ENCODE data around the gene RAX.

The RAX gene

DNA sequence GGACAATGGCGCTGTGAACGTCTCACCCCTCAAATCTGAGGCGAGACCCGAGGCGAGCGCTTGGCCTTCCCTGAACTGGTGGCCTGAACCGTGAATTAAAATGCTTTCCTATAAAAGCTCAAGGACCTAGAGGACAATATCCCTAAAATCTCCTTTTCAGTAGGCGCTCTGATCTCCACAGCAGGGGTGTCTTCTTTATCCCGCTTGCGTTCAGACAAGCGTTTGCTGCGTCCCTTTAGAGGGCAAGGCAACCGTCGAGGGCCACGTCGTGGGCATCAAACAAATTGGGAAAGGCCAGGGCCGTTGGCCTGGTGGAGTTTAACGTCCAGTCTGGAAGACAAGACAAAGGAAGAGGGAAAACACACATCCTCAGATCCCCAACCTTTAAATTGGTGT lies 1.3 kb upstream of the RAX start:
- no peak overlapping the region for H4K8ac ChIP-seq (ENCODE audit: low read depth, low read length)
- peak overlapping the region; percentile 96 for H3K4me2 ChIP-seq (ENCODE audit: insufficient read depth, low read length, poor library complexity, severe bottlenecking)
- no peak for DNase-seq (ENCODE audit: low spot score)
- no peak overlapping the region for H2BK15ac ChIP-seq (ENCODE audit: low read length)
- H3K9ac ChIP-seq (ENCODE audit: low read depth, low read length, poor library complexity) = no peak overlapping the region
- H3K18ac ChIP-seq (ENCODE audit: low read length) = peak overlapping the region; percentile 98
- H3K14ac ChIP-seq (ENCODE audit: low read length) = no peak overlapping the region
- H3K23ac ChIP-seq (ENCODE audit: low read depth, low read length, poor library complexity) = no peak overlapping the region
- peaks cover 0 to 24% of the 10 kb centered on the region in 2 donors for H3K4me1 ChIP-seq (ENCODE audit: control insufficient read depth in 2 of 2, insufficient read depth in 1 of 2, low read depth in 1 of 2, low read length in 2 of 2)
- H2AFZ ChIP-seq (ENCODE audit: low read length) = no peak overlapping the region
- H3K27me3 ChIP-seq (ENCODE audit: control insufficient read depth in 3 of 3, insufficient read depth in 3 of 3, low read depth in 1 of 3, low read length in 3 of 3) = peaks cover 0 to 100% (median 0%) of the 10 kb centered on the region in 3 experiments
- H3K4ac ChIP-seq (ENCODE audit: low read length) = no peak overlapping the region
- H2AK5ac ChIP-seq (ENCODE audit: low read depth, low read length) = no peak overlapping the region
- no peak overlapping the region for H2BK12ac ChIP-seq (ENCODE audit: low read length)
- H3K36me3 ChIP-seq (replicated peaks in 1 of 2; ENCODE audit: control insufficient read depth in 2 of 2, insufficient read depth in 2 of 2, low read length in 2 of 2) = peaks cover 0 to 2% of the 10 kb centered on the region in 2 donors
- no CpG with 5 or more reads among the region's 18 CpGs for WGBS, 2 donors (ENCODE audit: extremely low coverage in 2 of 2, insufficient read length in 2 of 2, insufficient replicate concordance in 1 of 2)
- no peak overlapping the region for H3K27ac ChIP-seq (replicated peaks; ENCODE audit: low read length)
- peak overlapping the region; percentile 92 for H2BK120ac ChIP-seq (ENCODE audit: low read depth, low read length)
- H3K9me3 ChIP-seq (replicated peaks in 1 of 2; ENCODE audit: control insufficient read depth in 2 of 2, insufficient read depth in 1 of 2, low read depth in 1 of 2, low read length in 2 of 2) = no peaks in the 10 kb centered on the region
- peak overlapping the region in 1 of 2 donors; percentile 86 for H3K4me3 ChIP-seq (ENCODE audit: low read length in 2 of 2)
- H4K91ac ChIP-seq (ENCODE audit: low read depth, low read length, poor library complexity) = no peak overlapping the region
- H2BK5ac ChIP-seq (ENCODE audit: low read length) = peak overlapping the region; percentile 62
- no peaks in the 10 kb centered on the region for H3K79me1 ChIP-seq (ENCODE audit: low read depth, low read length)

DNA sequence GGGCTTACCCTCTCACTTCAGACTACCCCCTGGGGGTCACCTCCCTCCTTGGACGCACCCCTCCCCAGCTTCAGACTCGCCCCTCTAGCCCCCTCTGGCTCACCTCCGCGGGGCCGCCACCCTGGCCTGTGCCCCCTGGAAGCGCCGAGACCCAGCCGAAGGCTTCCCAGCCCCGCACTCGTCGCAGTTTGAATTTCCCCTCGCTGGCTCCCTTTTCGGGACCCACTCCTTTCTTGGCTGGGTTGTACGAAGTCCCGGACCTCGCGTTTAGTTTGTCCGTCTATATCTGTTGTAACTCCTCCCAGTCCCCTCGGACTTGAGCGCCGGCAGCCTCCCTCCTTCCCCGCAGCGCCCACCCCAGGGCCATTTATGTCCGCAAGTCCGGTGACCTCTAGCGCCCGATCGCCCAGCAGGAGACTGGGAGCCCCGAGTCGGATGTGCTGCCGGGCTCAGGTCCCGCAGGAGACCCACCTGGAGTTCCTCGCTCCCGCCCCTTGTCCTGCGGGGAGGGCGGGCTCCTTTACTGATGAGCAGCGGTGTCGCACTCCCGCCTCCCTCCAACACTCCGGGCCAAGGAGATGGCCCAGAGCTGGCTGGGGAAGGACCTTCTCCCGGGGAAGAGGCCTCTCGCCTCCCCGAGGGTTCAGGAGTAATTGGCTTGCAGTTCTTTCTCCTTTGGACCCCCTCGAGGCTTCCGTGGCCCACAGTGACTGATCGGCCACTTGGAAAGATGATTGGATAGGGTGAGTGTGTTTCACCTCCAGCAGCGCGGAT lies 692 bp upstream of the RAX start:
- Histone ChIP-seq H3K4me1 (ENCODE audit: control insufficient read depth in 2 of 2, insufficient read depth in 1 of 2, low read depth in 1 of 2, low read length in 2 of 2) (peaks cover 0 to 22% of the 10 kb centered on the region in 2 donors), H4K91ac (ENCODE audit: low read depth, low read length, poor library complexity) (no peak overlapping the region), H3K27ac (replicated peaks; ENCODE audit: low read length) (no peak overlapping the region), H3K23ac (ENCODE audit: low read depth, low read length, poor library complexity) (peak overlapping the region; percentile 55), H2BK120ac (ENCODE audit: low read depth, low read length) (peak overlapping the region; percentile 92), H3K79me1 (ENCODE audit: low read depth, low read length) (no peaks in the 10 kb centered on the region), H3K4ac (ENCODE audit: low read length) (peak overlapping the region; percentile 62), H2AK5ac (ENCODE audit: low read depth, low read length) (peak overlapping the region; percentile 77), H3K4me2 (ENCODE audit: insufficient read depth, low read length, poor library complexity, severe bottlenecking) (peak overlapping the region; percentile 96), H3K27me3 (ENCODE audit: control insufficient read depth in 3 of 3, insufficient read depth in 3 of 3, low read depth in 1 of 3, low read length in 3 of 3) (peaks cover 0 to 98% (median 0%) of the 10 kb centered on the region in 3 experiments), H2AFZ (ENCODE audit: low read length) (peak overlapping the region; percentile 72), H2BK12ac (ENCODE audit: low read length) (no peak overlapping the region), H4K8ac (ENCODE audit: low read depth, low read length) (no peak overlapping the region), H3K4me3 (ENCODE audit: low read length in 2 of 2) (peak overlapping the region in 1 of 2 donors; percentile 86), H3K18ac (ENCODE audit: low read length) (peak overlapping the region; percentile 98), H3K14ac (ENCODE audit: low read length) (no peak overlapping the region), H3K36me3 (replicated peaks in 1 of 2; ENCODE audit: control insufficient read depth in 2 of 2, insufficient read depth in 2 of 2, low read length in 2 of 2) (peaks cover 0 to 4% of the 10 kb centered on the region in 2 donors), H2BK15ac (ENCODE audit: low read length) (peak overlapping the region; percentile 86), H3K9me3 (replicated peaks in 1 of 2; ENCODE audit: control insufficient read depth in 2 of 2, insufficient read depth in 1 of 2, low read depth in 1 of 2, low read length in 2 of 2) (peaks cover 0 to 3% of the 10 kb centered on the region in 2 donors), H3K9ac (ENCODE audit: low read depth, low read length, poor library complexity) (peak overlapping the region; percentile 72), H2BK5ac (ENCODE audit: low read length) (peak overlapping the region; percentile 62)
- no peak for DNase-seq (ENCODE audit: low spot score)
- WGBS, 2 donors (ENCODE audit: extremely low coverage in 2 of 2, insufficient read length in 2 of 2, insufficient replicate concordance in 1 of 2) = no CpG with 5 or more reads among the region's 48 CpGs

GRCh38 chr18:59272221-59272888 lies 899 bp downstream of the RAX start:
- no peak overlapping the region for H4K8ac ChIP-seq (ENCODE audit: low read depth, low read length)
- DNase-seq (ENCODE audit: low spot score) = no peak
- peak overlapping the region; percentile 77 for H3K4me2 ChIP-seq (ENCODE audit: insufficient read depth, low read length, poor library complexity, severe bottlenecking)
- peak overlapping the region; percentile 58 for H3K14ac ChIP-seq (ENCODE audit: low read length)
- peak overlapping the region; percentile 72 for H2AFZ ChIP-seq (ENCODE audit: low read length)
- H3K27me3 ChIP-seq (ENCODE audit: control insufficient read depth in 3 of 3, insufficient read depth in 3 of 3, low read depth in 1 of 3, low read length in 3 of 3) = peaks cover 0 to 98% (median 13%) of the 10 kb centered on the region in 3 experiments
- peak overlapping the region; percentile 36 for H3K23ac ChIP-seq (ENCODE audit: low read depth, low read length, poor library complexity)
- peak overlapping the region; percentile 33 for H2BK5ac ChIP-seq (ENCODE audit: low read length)
- H2BK15ac ChIP-seq (ENCODE audit: low read length) = peak overlapping the region; percentile 56
- no peak overlapping the region for H3K27ac ChIP-seq (replicated peaks; ENCODE audit: low read length)
- peaks cover 2% of the 10 kb centered on the region for H3K79me1 ChIP-seq (ENCODE audit: low read depth, low read length)
- H2AK5ac ChIP-seq (ENCODE audit: low read depth, low read length) = peak overlapping the region; percentile 77
- peak overlapping the region in 1 of 2 donors; percentile 97 for H3K4me3 ChIP-seq (ENCODE audit: low read length in 2 of 2)
- no CpG with 5 or more reads among the region's 52 CpGs for WGBS, 2 donors (ENCODE audit: extremely low coverage in 2 of 2, insufficient read length in 2 of 2, insufficient replicate concordance in 1 of 2)
- peaks cover 0 to 20% of the 10 kb centered on the region in 2 donors for H3K4me1 ChIP-seq (ENCODE audit: control insufficient read depth in 2 of 2, insufficient read depth in 1 of 2, low read depth in 1 of 2, low read length in 2 of 2)
- peaks cover 0 to 17% of the 10 kb centered on the region in 2 donors for H3K9me3 ChIP-seq (replicated peaks in 1 of 2; ENCODE audit: control insufficient read depth in 2 of 2, insufficient read depth in 1 of 2, low read depth in 1 of 2, low read length in 2 of 2)
- peaks cover 0 to 18% of the 10 kb centered on the region in 2 donors for H3K36me3 ChIP-seq (replicated peaks in 1 of 2; ENCODE audit: control insufficient read depth in 2 of 2, insufficient read depth in 2 of 2, low read length in 2 of 2)
- peak overlapping the region; percentile 2 for H2BK12ac ChIP-seq (ENCODE audit: low read length)
- peak overlapping the region; percentile 91 for H3K9ac ChIP-seq (ENCODE audit: low read depth, low read length, poor library complexity)
- no peak overlapping the region for H4K91ac ChIP-seq (ENCODE audit: low read depth, low read length, poor library complexity)
- H3K18ac ChIP-seq (ENCODE audit: low read length) = peak overlapping the region; percentile 92
- H2BK120ac ChIP-seq (ENCODE audit: low read depth, low read length) = peak overlapping the region; percentile 78
- no peak overlapping the region for H3K4ac ChIP-seq (ENCODE audit: low read length)
